ENCODE results near the gene GAS6.
"Not testable (repeated sequence)": the region's sequence is repeated elsewhere in the genome, so short reads cannot be mapped to it uniquely, and the experiment has no call there.

GAS6 gene

GRCh38 chr13:113789931-113790330 lies 73.9 kb downstream of the GAS6 start:
- not testable (repeated sequence) for DNase-seq

- no peak for DNase-seq
Observed at GRCh38 chr13:113789167-113789566, 74.7 kb downstream of the GAS6 start.

- DNase-seq = no peak
Observed at GRCh38 chr13:113788413-113789135, 75.3 kb downstream of the GAS6 start.

- no peak for DNase-seq
Observed at GRCh38 chr13:113787694-113788093, 76.2 kb downstream of the GAS6 start.

GRCh38 chr13:113786262-113786841 lies 77.5 kb downstream of the GAS6 start:
- no peak for DNase-seq

- DNase-seq = peak; percentile 42
Observed at GRCh38 chr13:113785051-113786010, 78.5 kb downstream of the GAS6 start.

- no peak for DNase-seq
Observed at GRCh38 chr13:113784645-113785024, 79.2 kb downstream of the GAS6 start.

- DNase-seq = no peak
Observed at GRCh38 chr13:113783966-113784644, 79.8 kb downstream of the GAS6 start.

- DNase-seq = no peak
Observed at GRCh38 chr13:113783200-113783881, 80.5 kb downstream of the GAS6 start.

GRCh38 chr13:113782472-113782871 lies 81.4 kb downstream of the GAS6 start:
- no peak for DNase-seq

- DNase-seq = no peak
Observed at GRCh38 chr13:113781571-113781970, 82.3 kb downstream of the GAS6 start.

GRCh38 chr13:113777311-113778260 lies 86.3 kb downstream of the GAS6 start:
- DNase-seq = peak; percentile 31

- DNase-seq = no peak
Observed at GRCh38 chr13:113776231-113777125, 87.4 kb downstream of the GAS6 start.

- no peak for DNase-seq
Observed at GRCh38 chr13:113775451-113776145, 88.3 kb downstream of the GAS6 start.

- no peak for DNase-seq
Observed at GRCh38 chr13:113774177-113775107, 89.4 kb downstream of the GAS6 start.

GRCh38 chr13:113771709-113772331 lies 92.1 kb downstream of the GAS6 start:
- DNase-seq = no peak

GRCh38 chr13:113770937-113771336 lies 92.9 kb downstream of the GAS6 start:
- no peak for DNase-seq

Measured in fibroblast of skin of scalp (primary cell).